Natural killer cell (primary cell): ENCODE results near the gene MUC5B. TPM values are rescaled to one million over a fixed set of nuclear protein-coding genes. Genes with fewer than 3 reads are reported as not detected.

Experiments
- ATAC-seq, 3 donors: fragments of 150-1000 bp in 2 of 3; fragments of 200-7000 bp in 1 of 3; cut with Tn5 transposase; 1 replicate in 1 of 3; 2 replicates in 2 of 3; pipeline ENCODE4 v1.10.0; 2021; ENCODE audit warnings: mild to moderate bottlenecking in 2 of 3, moderate library complexity in 2 of 3
- DNase-seq, 2 donors: peaks; one replicate each; pipeline versions ENCODE4 v3.0.0 to v3.0.0-alpha.2; 2013 to 2021; ENCODE audit warnings: mixed read lengths in 1 of 2
- H3K27ac ChIP-seq: one replicate; pipeline ENCODE4 v1.5.1; 2013; ENCODE audit warnings: mild to moderate bottlenecking, low read length
- H3K27me3 ChIP-seq: one replicate; pipeline ENCODE4 v1.6.1; 2013; ENCODE audit warnings: low read length; ENCODE audit not compliant: control insufficient read depth, insufficient read depth
- H3K36me3 ChIP-seq: one replicate; pipeline ENCODE4 v1.6.1; 2013; ENCODE audit warnings: low read length; ENCODE audit not compliant: control insufficient read depth, insufficient read depth
- H3K4me1 ChIP-seq: one replicate; pipeline ENCODE4 v1.6.1; 2013; ENCODE audit warnings: low read length; ENCODE audit not compliant: control insufficient read depth, insufficient read depth
- H3K4me3 ChIP-seq: one replicate; pipeline ENCODE4 v1.5.1; 2013; ENCODE audit warnings: low read length
- H3K9me3 ChIP-seq: one replicate; pipeline ENCODE4 v1.6.1; 2013; ENCODE audit warnings: low read length; ENCODE audit not compliant: control insufficient read depth, insufficient read depth
- H3K27ac Mint-ChIP-seq, 2 donors: one replicate each; pipeline ENCODE4 v1.8.0; 2022; ENCODE audit warnings: mild to moderate bottlenecking in 2 of 2, mixed read lengths in 2 of 2, moderate library complexity in 1 of 2
- H3K27me3 Mint-ChIP-seq, 2 donors: one replicate each; pipeline ENCODE4 v1.8.0; 2022; ENCODE audit warnings: low read depth in 2 of 2, mixed read lengths in 2 of 2
- H3K36me3 Mint-ChIP-seq: one replicate; pipeline ENCODE4 v1.8.0; 2022; ENCODE audit warnings: mixed read lengths
- H3K4me1 Mint-ChIP-seq, 2 donors: one replicate each; pipeline ENCODE4 v1.8.0; 2022; ENCODE audit warnings: mixed read lengths in 2 of 2
- H3K4me3 Mint-ChIP-seq: one replicate; pipeline ENCODE4 v1.8.0; 2022; ENCODE audit warnings: mild to moderate bottlenecking, moderate library complexity, mixed read lengths
- H3K9me3 Mint-ChIP-seq, 2 donors: one replicate each; pipeline ENCODE4 v1.8.0; 2022; ENCODE audit warnings: mixed read lengths in 2 of 2
- CTCF ChIP-seq: fragments of 200-600 bp; IDR thresholded peaks from one replicate; pipeline ENCODE4 v1.8.0; 2022; ENCODE audit warnings: antibody characterized with exemption
- WGBS: methylation state at CpG from one replicate; pipeline ENCODE4 v1.1.7; 2013; ENCODE audit warnings: missing lambda C conversion rate; ENCODE audit not compliant: insufficient coverage; 5-methylcytosine and 5-hydroxymethylcytosine counted together
- intact Hi-C: fragments of 100-400 bp; cut with micrococcal nuclease; formaldehyde crosslinking; loops from one replicate; pipeline ENCODE4 v1.14.2; 2022
- total RNA-seq, 4 donors: library from RNA; stranded (reverse); fragments of 120-200 nt in 1 of 4; gene quantifications; one replicate each; pipeline versions ENCODE4 v1.2.3 to v1.2.4, GENCODE V29; 2013 to 2022

Gene MUC5B
- total RNA-seq, 3 donors from 2014 or later (not counting 1 experiment from before 2014, with no cell fraction given): not detected

- no peak overlapping the region for H3K4me3 ChIP-seq
- no peaks in the 10 kb centered on the region for H3K9me3 ChIP-seq
- intact Hi-C loops: no loop called here
- Mint-ChIP-seq H3K9me3 (no peaks in the 10 kb centered on the region), H3K27ac (no peak overlapping the region), H3K36me3 (no peaks in the 10 kb centered on the region), H3K4me1 (peaks cover 12 to 15% of the 10 kb centered on the region in 2 donors), H3K4me3 (no peak overlapping the region), H3K27me3 (no peaks in the 10 kb centered on the region)
- H3K27ac ChIP-seq: no peak overlapping the region
- H3K36me3 ChIP-seq: peaks cover 11% of the 10 kb centered on the region
- 78% methylated on average over 31 of the region's 31 CpGs for WGBS
- ATAC-seq (no peak), DNase-seq (no peak)
- H3K27me3 ChIP-seq: no peaks in the 10 kb centered on the region
- TF ChIP-seq CTCF: no peak
- no peaks in the 10 kb centered on the region for H3K4me1 ChIP-seq
Observed at GRCh38 chr11:1297576-1298473, 75.0 kb downstream of the MUC5B start.

GRCh38 chr11:1298695-1299492 is 76.0 kb downstream of the MUC5B start:
- 80% methylated on average over 31 of the region's 32 CpGs for WGBS
- DNase-seq: no peak
- H3K4me1 Mint-ChIP-seq: peaks cover 19 to 22% of the 10 kb centered on the region in 2 donors
- H3K36me3 Mint-ChIP-seq: no peaks in the 10 kb centered on the region
- Histone ChIP-seq H3K27me3 (no peaks in the 10 kb centered on the region), H3K9me3 (no peaks in the 10 kb centered on the region), H3K4me1 (no peaks in the 10 kb centered on the region), H3K4me3 (no peak overlapping the region), H3K27ac (no peak overlapping the region), H3K36me3 (peaks cover 5% of the 10 kb centered on the region)
- H3K27ac Mint-ChIP-seq: no peak overlapping the region
- H3K9me3 Mint-ChIP-seq: no peaks in the 10 kb centered on the region
- no peaks in the 10 kb centered on the region for H3K27me3 Mint-ChIP-seq
- H3K4me3 Mint-ChIP-seq: no peak overlapping the region
- intact Hi-C loops: no loop called here
- TF ChIP-seq CTCF: no peak
- no peak for ATAC-seq

- ATAC-seq: no peak
- intact Hi-C loops: no loop called here
- Histone ChIP-seq H3K27ac (no peak overlapping the region), H3K27me3 (no peaks in the 10 kb centered on the region), H3K9me3 (no peaks in the 10 kb centered on the region), H3K36me3 (peaks cover 4% of the 10 kb centered on the region), H3K4me1 (no peaks in the 10 kb centered on the region), H3K4me3 (no peak overlapping the region)
- Mint-ChIP-seq H3K27me3 (no peaks in the 10 kb centered on the region), H3K27ac (no peak overlapping the region), H3K4me1 (peaks cover 19 to 22% of the 10 kb centered on the region in 2 donors), H3K4me3 (no peak overlapping the region), H3K9me3 (no peaks in the 10 kb centered on the region), H3K36me3 (no peaks in the 10 kb centered on the region)
- DNase-seq: no peak
- 96% methylated on average over 23 of the region's 23 CpGs for WGBS
- no peak for TF ChIP-seq CTCF
Observed at GRCh38 chr11:1299621-1300020, 76.8 kb downstream of the MUC5B start.
